CD4-positive, CD25-positive, alpha-beta regulatory T cell (primary cell): ENCODE measurements around the gene CCDC12. TPM values are rescaled to one million over a fixed set of nuclear protein-coding genes. Genes with fewer than 3 reads are reported as not detected.

ENCODE experiments used
- ATAC-seq, 2 donors: fragments of 150-1000 bp; cut with Tn5 transposase; one replicate each; pipeline ENCODE4 v1.10.0; 2021; ENCODE audit warnings: low read depth in 2 of 2, moderate number of reproducible peaks in 2 of 2, moderate library complexity in 1 of 2
- DNase-seq, 3 donors: peaks; one replicate each; pipeline versions ENCODE4 v3.0.0 to v3.0.0-alpha.2; 2012 to 2022; ENCODE audit warnings: mixed read lengths in 1 of 3
- H3K27ac ChIP-seq: one replicate; pipeline ENCODE4 v1.7.0; 2013; ENCODE audit warnings: mild to moderate bottlenecking, low read length; ENCODE audit not compliant: insufficient read depth, poor library complexity, severe bottlenecking
- H3K27me3 ChIP-seq: one replicate; pipeline ENCODE4 v1.7.0; 2013; ENCODE audit warnings: low read length; ENCODE audit not compliant: control insufficient read depth, insufficient read depth
- H3K36me3 ChIP-seq: one replicate; pipeline ENCODE4 v1.7.0; 2013; ENCODE audit warnings: mild to moderate bottlenecking, low read length, moderate library complexity; ENCODE audit not compliant: control insufficient read depth, insufficient read depth
- H3K4me1 ChIP-seq: 2 replicates; pipeline ENCODE4 v1.7.0; 2013; ENCODE audit warnings: mild to moderate bottlenecking, low read length; ENCODE audit not compliant: insufficient read depth, control insufficient read depth, poor library complexity, severe bottlenecking
- H3K4me3 ChIP-seq: one replicate; pipeline ENCODE4 v1.7.0; 2013; ENCODE audit warnings: low read depth, mild to moderate bottlenecking, low read length, moderate library complexity
- H3K9me3 ChIP-seq, 2 experiments: 1 replicate in 1 of 2; 2 replicates in 1 of 2; pipeline ENCODE4 v1.7.0; 2013; ENCODE audit warnings: low read length in 2 of 2, mild to moderate bottlenecking in 1 of 2, moderate library complexity in 1 of 2; ENCODE audit not compliant: control insufficient read depth in 2 of 2
- H3K27ac Mint-ChIP-seq, 3 donors: one replicate each; pipeline ENCODE4 v1.8.0; 2020 to 2022; ENCODE audit warnings: mild to moderate bottlenecking in 3 of 3, mixed read lengths in 3 of 3, moderate library complexity in 2 of 3
- H3K27me3 Mint-ChIP-seq: one replicate; pipeline ENCODE4 v1.8.0; 2022; ENCODE audit warnings: mild to moderate bottlenecking, mixed read lengths
- H3K36me3 Mint-ChIP-seq: one replicate; pipeline ENCODE4 v1.8.0; 2020; ENCODE audit warnings: mixed read lengths
- H3K4me1 Mint-ChIP-seq, 4 donors: one replicate each; pipeline ENCODE4 v1.8.0; 2020 to 2022; ENCODE audit warnings: mixed read lengths in 4 of 4, mild to moderate bottlenecking in 1 of 4
- H3K4me3 Mint-ChIP-seq, 4 donors: one replicate each; pipeline ENCODE4 v1.8.0; 2020 to 2022; ENCODE audit warnings: mild to moderate bottlenecking in 4 of 4, mixed read lengths in 4 of 4, moderate library complexity in 3 of 4
- H3K9me3 Mint-ChIP-seq, 7 donors: one replicate each; pipeline ENCODE4 v1.8.0; 2020 to 2022; ENCODE audit warnings: mixed read lengths in 7 of 7, mild to moderate bottlenecking in 3 of 7, moderate library complexity in 2 of 7
- polyA plus RNA-seq, 4 donors: library from polyadenylated mRNA; unstranded; fragments of 300-500 nt; fragmentation: Illumina TruSeq; gene quantifications; one replicate each; pipeline ENCODE4 v1.2.3, GENCODE V29; 2021
- total RNA-seq: library from RNA; stranded (reverse); gene quantifications from one replicate; pipeline ENCODE4 v1.2.3, GENCODE V29; 2022

CCDC12 gene
- total and polyA plus RNA-seq, 5 donors from 2014 or later = 71.8 to 116 (median 104) TPM

DNA sequence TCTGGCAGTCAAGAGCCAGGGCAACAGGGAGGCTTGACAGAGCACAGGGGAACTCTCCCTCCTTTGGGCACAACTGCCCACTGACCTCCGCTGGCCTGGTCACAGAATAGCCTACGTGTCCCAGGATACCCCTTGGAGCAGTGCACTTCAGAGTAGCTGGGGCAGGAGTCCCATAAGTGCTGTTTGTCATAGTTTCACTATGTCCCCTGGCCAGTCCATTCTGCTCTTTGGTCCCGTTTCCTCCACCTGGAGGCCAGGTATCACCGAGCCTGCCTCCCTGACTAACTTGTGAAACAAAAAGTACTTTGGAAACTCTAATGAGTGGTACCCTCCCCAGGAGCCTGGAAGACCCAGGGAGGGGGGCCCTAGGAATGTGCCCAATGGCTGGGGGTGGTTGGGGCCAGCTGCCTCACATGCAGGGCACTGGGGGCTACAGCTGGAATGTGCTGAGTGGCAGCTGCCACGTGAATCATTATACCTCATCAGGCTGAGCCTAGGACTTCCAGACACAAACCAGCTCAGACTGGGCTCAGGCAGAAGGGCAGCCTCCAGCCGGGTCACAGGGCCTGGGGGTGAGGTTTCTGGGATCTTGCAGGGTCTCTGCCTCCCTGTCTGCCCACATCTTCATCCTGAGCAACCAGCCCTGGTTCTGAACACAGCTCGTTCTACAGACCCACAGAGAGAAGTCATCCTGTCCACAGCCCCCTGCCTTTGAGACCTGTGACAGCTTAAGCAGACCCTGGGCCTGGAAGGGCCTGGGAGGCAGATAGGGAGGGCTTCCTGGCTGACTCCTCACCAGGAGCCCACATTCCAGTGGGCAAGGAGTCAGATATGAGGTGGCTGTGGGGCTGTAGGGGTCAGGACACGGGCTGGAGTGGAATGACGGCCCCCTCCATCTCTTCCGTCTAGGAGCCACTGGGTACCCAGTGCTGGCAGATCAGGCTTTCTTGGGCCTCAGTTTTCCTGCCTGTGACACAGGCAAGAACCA, 99.9 kb downstream of the CCDC12 start:
- H3K9me3 Mint-ChIP-seq = peaks cover 0 to 2% (median 0%) of the 10 kb centered on the region in 7 donors
- Histone ChIP-seq H3K4me1 (peaks cover 3% of the 10 kb centered on the region), H3K4me3 (no peak overlapping the region), H3K36me3 (no peaks in the 10 kb centered on the region), H3K27ac (no peak overlapping the region), H3K9me3 (no peaks in the 10 kb centered on the region), H3K27me3 (peaks cover 7% of the 10 kb centered on the region)
- DNase-seq = no peak
- H3K27ac Mint-ChIP-seq = no peak overlapping the region
- H3K4me1 Mint-ChIP-seq = peaks cover 0 to 15% (median 3%) of the 10 kb centered on the region in 4 donors
- no peak for ATAC-seq
- peaks cover 21% of the 10 kb centered on the region for H3K27me3 Mint-ChIP-seq
- H3K36me3 Mint-ChIP-seq = no peaks in the 10 kb centered on the region
- no peak overlapping the region for H3K4me3 Mint-ChIP-seq

DNA sequence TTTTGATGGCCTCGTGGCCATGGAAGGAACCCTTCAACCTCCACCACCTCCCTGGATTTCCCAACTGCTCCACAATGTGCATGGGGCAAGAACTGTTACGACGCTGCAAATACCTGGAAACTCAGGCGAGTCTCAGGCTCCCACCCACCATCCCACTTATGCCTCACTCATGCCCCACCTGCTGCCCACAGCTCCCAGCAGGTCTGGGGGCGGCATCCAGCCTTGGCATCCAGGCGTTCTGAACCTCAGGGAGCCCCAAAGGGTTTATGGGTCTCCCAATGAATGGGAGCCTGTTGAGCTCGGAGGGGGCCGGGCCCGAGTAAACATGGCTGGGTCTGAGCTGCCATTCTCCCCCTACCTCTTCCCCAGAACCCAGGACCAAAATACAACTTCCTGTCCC, 101.0 kb downstream of the CCDC12 start:
- Mint-ChIP-seq H3K36me3 (no peaks in the 10 kb centered on the region), H3K27ac (no peak overlapping the region), H3K27me3 (peaks cover 15% of the 10 kb centered on the region), H3K4me3 (no peak overlapping the region), H3K4me1 (peaks cover 0 to 9% (median 3%) of the 10 kb centered on the region in 4 donors), H3K9me3 (peaks cover 0 to under 1% (median 0%) of the 10 kb centered on the region in 7 donors)
- H3K9me3 ChIP-seq = no peaks in the 10 kb centered on the region
- H3K36me3 ChIP-seq = no peaks in the 10 kb centered on the region
- ATAC-seq (no peak), DNase-seq (no peak)
- no peak overlapping the region for H3K4me3 ChIP-seq
- H3K4me1 ChIP-seq = no peaks in the 10 kb centered on the region
- peaks cover 5% of the 10 kb centered on the region for H3K27me3 ChIP-seq
- H3K27ac ChIP-seq = no peak overlapping the region

DNA sequence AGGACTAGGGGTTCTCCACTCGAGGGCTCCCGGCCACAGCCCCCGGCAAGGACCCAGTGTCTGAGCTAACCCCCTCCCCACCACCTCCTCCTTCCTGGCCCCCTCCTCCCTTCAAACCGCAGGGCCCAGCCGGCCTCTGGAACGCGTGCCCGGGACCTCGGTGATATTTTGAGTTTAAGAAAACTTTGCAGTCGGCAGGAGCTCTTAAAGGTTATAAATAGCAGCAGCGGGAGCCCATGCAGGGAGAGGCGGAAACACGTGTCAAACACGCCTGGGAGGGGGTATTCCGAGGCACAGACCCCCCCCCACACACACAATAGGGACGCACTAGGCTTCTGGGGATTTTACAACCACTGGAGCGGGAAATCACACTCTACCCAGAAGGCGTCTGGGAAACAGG, 102.1 kb downstream of the CCDC12 start:
- no peaks in the 10 kb centered on the region for H3K9me3 Mint-ChIP-seq
- no peak overlapping the region for H3K27ac Mint-ChIP-seq

DNA sequence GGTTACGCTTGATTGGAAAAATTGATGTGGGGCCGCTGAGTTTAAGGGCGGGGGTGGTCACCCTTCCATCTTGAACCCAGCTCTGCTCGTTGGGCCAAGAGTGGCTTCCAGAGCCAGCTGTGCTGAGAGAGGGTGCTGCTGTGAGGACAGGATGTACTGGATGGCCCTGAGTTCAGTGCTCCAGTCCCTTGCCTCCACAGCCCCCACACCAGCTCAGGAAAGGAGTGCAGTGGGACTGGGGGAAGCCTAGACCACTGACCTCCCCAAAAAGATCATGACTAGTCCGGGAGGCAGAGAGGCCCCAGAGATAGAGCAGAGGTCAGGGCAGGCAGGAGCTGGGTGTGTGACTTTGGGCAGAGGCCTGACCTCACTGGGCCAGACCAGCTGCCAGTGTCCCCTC, 103.0 kb downstream of the CCDC12 start:
- Histone ChIP-seq H3K4me3 (no peak overlapping the region), H3K27me3 (peaks cover 3% of the 10 kb centered on the region), H3K36me3 (no peaks in the 10 kb centered on the region), H3K27ac (no peak overlapping the region), H3K4me1 (no peaks in the 10 kb centered on the region), H3K9me3 (no peaks in the 10 kb centered on the region)
- no peaks in the 10 kb centered on the region for H3K9me3 Mint-ChIP-seq
- no peaks in the 10 kb centered on the region for H3K36me3 Mint-ChIP-seq
- H3K27ac Mint-ChIP-seq = no peak overlapping the region
- H3K4me1 Mint-ChIP-seq = peaks cover 0 to 6% (median 2%) of the 10 kb centered on the region in 4 donors
- no peak for DNase-seq
- H3K27me3 Mint-ChIP-seq = peaks cover 11% of the 10 kb centered on the region
- no peak overlapping the region for H3K4me3 Mint-ChIP-seq
- ATAC-seq = no peak

More for the DNA sequence above, 102.1 kb downstream of the CCDC12 start:
- peaks cover 3% of the 10 kb centered on the region for H3K27me3 ChIP-seq
- H3K36me3 Mint-ChIP-seq = no peaks in the 10 kb centered on the region
- no peaks in the 10 kb centered on the region for H3K36me3 ChIP-seq
- no peak overlapping the region for H3K4me3 ChIP-seq
- no peak overlapping the region for H3K27ac ChIP-seq
- ATAC-seq (no peak), DNase-seq (no peak)
- H3K4me3 Mint-ChIP-seq = no peak overlapping the region
- H3K4me1 Mint-ChIP-seq = peaks cover 0 to 6% (median 2%) of the 10 kb centered on the region in 4 donors
- H3K9me3 ChIP-seq = no peaks in the 10 kb centered on the region
- peaks cover 11% of the 10 kb centered on the region for H3K27me3 Mint-ChIP-seq
- H3K4me1 ChIP-seq = no peaks in the 10 kb centered on the region

Other genes with a start within 250 kb of the CCDC12 start
- not detected for gene MYL3, start 113.3 kb downstream of the CCDC12 start, total RNA-seq
- gene MYL3, start 113.3 kb downstream of the CCDC12 start, polyA plus RNA-seq = not detected
- not detected for gene PTH1R, start 99.0 kb downstream of the CCDC12 start, total RNA-seq
- not detected for gene PTH1R, start 99.0 kb downstream of the CCDC12 start, polyA plus RNA-seq
- gene NBEAL2, start 2.9 kb upstream of the CCDC12 start, total RNA-seq = 429 TPM
- 10 to 100 TPM in 2 of 4 donors, 1 to 10 TPM in 2; 4.7 to 13.5 (median 8.6) TPM for gene NBEAL2, start 2.9 kb upstream of the CCDC12 start, polyA plus RNA-seq
- gene SETD2, start 187.4 kb upstream of the CCDC12 start, total RNA-seq = 93.7 TPM
- gene SETD2, start 187.4 kb upstream of the CCDC12 start, polyA plus RNA-seq = 10 to 100 TPM; 10.4 to 12.3 (median 11.1) TPM